Measurements from ENCODE around the gene GCNT4. TPM values are rescaled to one million over a fixed set of nuclear protein-coding genes. Genes with fewer than 3 reads are reported as not detected.

Gene GCNT4
- total and polyA plus RNA-seq, 2 of the 8 experiments (the other 6 are each of a cell fraction or from before 2014, with no cell fraction given): 1.1 to 14.5 TPM

- Histone ChIP-seq H3K9ac (replicated peaks in 1 of 4; ENCODE audit: extremely low read depth in 1 of 4, low read depth in 3 of 4, low read length in 3 of 4) (no peak overlapping the region; a peak in 1 of 7 replicates), H3K27me3 (replicated peaks in 1 of 4; ENCODE audit: control insufficient read depth in 3 of 4, extremely low read depth in 1 of 4, insufficient read depth in 3 of 4, low read length in 3 of 4) (peaks cover 0 to 1% (median 0%) of the 10 kb centered on the region in 4 experiments; a peak in 1 of 7 replicates), H2BK5ac (ENCODE audit: low read depth, low read length) (no peak overlapping the region), H3K27ac (ENCODE audit: low read depth, low read length) (no peak overlapping the region), H3K4ac (replicated peaks; ENCODE audit: insufficient read length, low read depth, low read length) (no peak overlapping the region), H4K8ac (ENCODE audit: extremely low read depth, insufficient read depth, low read length) (no peak overlapping the region), H3K9me3 (ENCODE audit: insufficient read depth in 2 of 2, low read depth in 1 of 2, low read length in 1 of 2) (no peaks in the 10 kb centered on the region), H3K79me2 (ENCODE audit: control insufficient read depth in 1 of 2, insufficient read depth in 2 of 2, low read length in 2 of 2) (no peaks in the 10 kb centered on the region), H3K36me3 (ENCODE audit: control insufficient read depth in 2 of 4, insufficient read depth in 4 of 4, low read length in 3 of 4) (no peaks in the 10 kb centered on the region), H4K20me1 (replicated peaks in 1 of 2; ENCODE audit: control insufficient read depth in 1 of 2, insufficient read depth in 2 of 2, low read length in 2 of 2) (no peaks in the 10 kb centered on the region), H3K4me3 (ENCODE audit: extremely low read depth in 1 of 4, insufficient read depth in 2 of 4, low read depth in 3 of 4, low read length in 4 of 4) (no peak overlapping the region), H3K4me2 (ENCODE audit: insufficient read depth in 1 of 2, low read depth in 2 of 2, low read length in 2 of 2) (no peak overlapping the region), H2BK20ac (ENCODE audit: low read length) (no peak overlapping the region), H4K5ac (ENCODE audit: insufficient read length, low read depth, low read length) (no peak overlapping the region), H3K56ac (replicated peaks; ENCODE audit: insufficient read length, low read depth, low read length) (no peak overlapping the region), H2BK12ac (ENCODE audit: low read depth, low read length) (no peak overlapping the region), H3K18ac (ENCODE audit: extremely low read depth, low read length) (no peak overlapping the region), H3K23me2 (ENCODE audit: low read depth, low read length) (no peaks in the 10 kb centered on the region), H3K23ac (ENCODE audit: insufficient read length) (no peak overlapping the region), H2BK120ac (replicated peaks; ENCODE audit: low read depth, low read length) (no peak overlapping the region), H2BK15ac (ENCODE audit: low read length) (no peak overlapping the region), H3K79me1 (ENCODE audit: low read depth, low read length) (no peaks in the 10 kb centered on the region), H3K14ac (ENCODE audit: insufficient read length) (no peak overlapping the region), H3K4me1 (replicated peaks in 1 of 4; ENCODE audit: control insufficient read depth in 3 of 4, insufficient read depth in 4 of 4, low read length in 3 of 4) (no peaks in the 10 kb centered on the region), H2AK5ac (ENCODE audit: low read depth, low read length) (no peak overlapping the region), H2AFZ (ENCODE audit: low read length) (no peak overlapping the region), H4K91ac (replicated peaks; ENCODE audit: insufficient read length, low read length) (no peak overlapping the region)
- DNase-seq (ENCODE audit: low read depth in 1 of 2, low spot score in 2 of 2) (no peak), FAIRE-seq (no peak)
- ChIA-PET CTCF (ENCODE audit: partially characterized antibody) (interaction anchor here (0.6 kb wide), 1 partner anchor 414 kb away, joined by 6 read pairs; no protein-coding TSS in a partner anchor), POLR2A (ENCODE audit: partially characterized antibody) (no interaction called here)
- 100% methylated on average over 2 of the region's 2 CpGs; no CpG with 5 or more reads in 1 of the 2 experiments for WGBS, 2 experiments (ENCODE audit: extremely low coverage in 1 of 2, insufficient coverage in 1 of 2, insufficient read length in 1 of 2, insufficient replicate concordance in 2 of 2, low coverage in 1 of 2, low lambda C conversion rate in 2 of 2, missing lambda C conversion rate in 1 of 2)
- TF ChIP-seq MAX (IDR thresholded peaks at IDR 0.05) (no peak), GABPA (IDR thresholded peaks at IDR 0.05; ENCODE audit: borderline replicate concordance, insufficient read depth, low read length) (no peak), TAF1 (IDR thresholded peaks at IDR 0.05; ENCODE audit: low read depth, low read length) (no peak), EGR1 (IDR thresholded peaks at IDR 0.05; ENCODE audit: borderline replicate concordance, low read depth, low read length) (no peak), SIN3A (conservative IDR thresholded peaks at IDR 0.05 in 1 of 2, IDR thresholded peaks at IDR 0.05 in 1 of 2; ENCODE audit: low read depth in 1 of 2, low read length in 2 of 2) (no peak), CEBPB (IDR thresholded peaks at IDR 0.05; ENCODE audit: low read depth, low read length) (no peak), KDM4A (IDR thresholded peaks at IDR 0.05; ENCODE audit: low read depth, low read length, severe bottlenecking) (no peak), HDAC2 (IDR thresholded peaks at IDR 0.05; ENCODE audit: borderline replicate concordance in 1 of 2, low read depth in 2 of 2, low read length in 2 of 2) (no peak), RAD21 (IDR thresholded peaks at IDR 0.05 in 1 of 2, conservative IDR thresholded peaks at IDR 0.05 in 1 of 2; ENCODE audit: low read depth in 2 of 2, low read length in 2 of 2) (no peak), CBX5 (IDR thresholded peaks at IDR 0.05; ENCODE audit: low read depth, low read length) (no peak), BCL11A (IDR thresholded peaks at IDR 0.05; ENCODE audit: low read depth in 2 of 2, low read length in 2 of 2) (no peak), RXRA (IDR thresholded peaks at IDR 0.05; ENCODE audit: insufficient read depth, low read depth, low read length) (no peak), SUZ12 (IDR thresholded peaks at IDR 0.05; ENCODE audit: low read length) (no peak), KDM5A (IDR thresholded peaks at IDR 0.05; ENCODE audit: low read length) (no peak)
These were observed 29.2 kb upstream of the GCNT4 start for GRCh38 chr5:75081510-75081909.
